Aortic smooth muscle cell (primary cell): Measurements from ENCODE around the gene ARPC1B. TPM values are rescaled to one million over a fixed set of nuclear protein-coding genes. Genes with fewer than 3 reads are reported as not detected.

Source experiments
- total RNA-seq: library from RNA; depleted of rRNA; stranded (reverse); fragments of >200 nt; gene quantifications from 2 replicates; pipeline ENCODE4 v1.2.3, GENCODE V29; 2014

Gene ARPC1B
- total RNA-seq: 818 and 938 TPM in 2 replicates

GRCh38 chr7:99374111-99375064 is at the start of gene ARPC1B:
Gene ARPC1B, plus strand, starts transcription at chr7:99374730. Its CDS starts 10,985 bp downstream, at chr7:99385715.

GRCh38 chr7:99325592-99326407 is 48.7 kb upstream of the ARPC1B start, which contains the start of gene ARPC1A:
Gene ARPC1A, plus strand, starts transcription at chr7:99325898. Its CDS starts 7,456 bp downstream, at chr7:99333354.

DNA sequence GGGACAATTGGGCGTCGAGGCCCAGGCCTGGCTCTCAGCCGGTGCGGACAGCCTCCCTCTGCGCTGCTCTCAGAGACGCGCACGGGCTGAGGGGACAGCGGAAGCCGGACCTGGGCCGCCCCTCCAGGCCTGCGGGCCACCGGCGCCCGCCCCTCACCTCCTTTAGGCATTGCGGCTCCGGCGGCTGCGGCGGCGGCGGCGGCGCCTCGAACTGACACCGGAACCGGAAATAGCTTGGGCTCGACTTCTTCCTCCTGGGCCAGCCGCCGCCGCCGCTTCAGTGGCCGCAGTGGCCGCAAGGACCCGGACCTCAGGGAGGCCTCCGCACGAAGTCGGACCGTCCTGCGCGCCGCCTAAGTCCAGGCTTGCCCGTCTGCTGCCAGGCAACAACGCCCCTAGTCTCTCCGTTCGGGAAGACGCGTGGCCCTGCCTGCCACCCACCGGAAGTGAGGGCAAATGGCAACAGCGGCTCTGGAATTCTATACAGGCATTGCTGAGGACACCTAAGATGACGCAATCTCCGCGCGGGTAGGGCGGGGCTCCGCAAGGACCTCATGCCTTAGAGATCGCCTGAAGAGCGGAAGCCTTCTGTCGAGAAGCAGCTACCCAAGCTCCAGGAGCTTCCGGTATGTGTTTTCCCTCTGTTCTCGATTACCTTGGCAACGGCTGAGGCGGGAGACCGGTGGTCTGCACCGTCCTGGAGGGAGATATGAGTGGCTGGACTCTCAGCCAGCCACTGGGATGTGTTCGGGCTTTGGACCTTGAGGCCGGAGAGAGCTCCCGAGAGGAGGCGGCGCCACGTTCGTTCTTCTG is 34.1 kb downstream of the ARPC1B start, which contains the start of the genes BUD31 and PDAP1:
BUD31 (plus strand) TSS at position 591 of the 813 bp plus-strand sequence. CDS start 2,124 bp downstream, outside the sequence.
PDAP1 (minus strand) TSS at position 219 of the 813 bp plus-strand sequence; CDS start at position 170, 49 bp downstream.

DNA sequence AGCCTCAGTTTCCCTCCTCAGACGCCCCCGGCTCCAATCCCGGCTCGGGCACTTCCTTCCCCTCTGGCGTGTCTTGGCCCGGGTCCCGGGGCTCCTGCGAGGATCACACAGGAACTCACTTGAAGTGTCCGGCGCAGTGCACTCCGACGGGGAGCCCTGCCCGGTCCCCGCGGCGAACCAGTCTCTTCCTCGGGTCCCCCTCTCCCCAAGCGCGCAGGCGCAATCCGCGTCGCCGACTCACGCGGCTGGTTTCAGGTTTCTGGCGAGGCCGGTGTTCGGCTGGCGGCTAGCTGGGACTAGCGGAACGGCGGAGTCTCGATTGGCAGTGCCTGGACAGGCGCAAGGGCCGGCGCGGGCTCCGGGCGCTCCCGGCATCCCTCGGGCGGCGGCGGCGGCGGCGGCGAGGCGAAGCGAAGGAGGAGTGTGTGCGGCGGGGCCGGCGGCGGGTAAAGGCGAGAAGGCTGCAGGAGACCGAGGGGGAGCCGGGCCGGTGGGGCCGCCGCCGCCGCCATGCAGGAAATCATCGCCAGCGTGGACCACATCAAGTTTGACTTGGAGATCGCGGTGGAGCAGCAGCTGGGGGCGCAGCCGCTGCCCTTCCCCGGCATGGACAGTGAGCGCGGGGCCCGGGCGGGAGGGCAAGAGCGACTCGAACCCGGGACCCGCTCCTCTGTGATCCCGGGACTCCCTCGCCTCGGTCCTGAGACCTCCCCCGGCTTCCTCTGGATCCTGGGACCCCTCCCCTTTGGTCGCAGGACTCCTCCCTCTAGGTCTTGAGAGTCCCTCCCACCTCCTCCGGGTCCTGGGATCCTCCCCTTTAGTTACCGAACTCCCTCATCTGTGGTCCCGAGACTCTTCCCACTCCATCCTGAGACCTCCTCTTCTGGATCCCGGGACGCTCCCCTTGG is 64.3 kb downstream of the ARPC1B start, which contains the start of the genes CPSF4 and PTCD1:
CPSF4 (plus strand) TSS at position 371 of the 908 bp plus-strand sequence; CDS start at position 511, 140 bp downstream.
PTCD1 (minus strand) TSS at position 226 of the 908 bp plus-strand sequence. CDS start 3,556 bp downstream, outside the sequence.

Other genes starting within 250 kb of the ARPC1B start
- gene SMURF1, start 230.6 kb upstream of the ARPC1B start, total RNA-seq: 20.9 and 21.6 TPM in 2 replicates
- gene KPNA7, start 166.6 kb upstream of the ARPC1B start, total RNA-seq: not detected in 2 replicates
- gene MYH16, start 101.9 kb upstream of the ARPC1B start, total RNA-seq: not detected in 2 replicates
- 241 and 242 TPM in 2 replicates for gene ARPC1A, start 48.8 kb upstream of the ARPC1B start, total RNA-seq
- 45.3 and 47.7 TPM in 2 replicates for gene PDAP1, start 33.9 kb downstream of the ARPC1B start, total RNA-seq
- gene BUD31, start 34.2 kb downstream of the ARPC1B start, total RNA-seq: 153 and 167 TPM in 2 replicates
- gene PTCD1, start 64.1 kb downstream of the ARPC1B start, total RNA-seq: 5.0 and 6.7 TPM in 2 replicates
- 17.2 and 18.4 TPM in 2 replicates for gene CPSF4, start 64.2 kb downstream of the ARPC1B start, total RNA-seq
- gene ATP5MF, start 91.4 kb downstream of the ARPC1B start, total RNA-seq: 310 and 525 TPM in 2 replicates
- gene ZNF789, start 98.2 kb downstream of the ARPC1B start, total RNA-seq: 5.3 and 7.2 TPM in 2 replicates
- 26.2 TPM in 2 replicates for gene ZNF394, start 125.6 kb downstream of the ARPC1B start, total RNA-seq
- gene ZKSCAN5, start 129.9 kb downstream of the ARPC1B start, total RNA-seq: 11.6 and 11.8 TPM in 2 replicates
- 4.8 and 5.2 TPM in 2 replicates for gene FAM200A, start 177.4 kb downstream of the ARPC1B start, total RNA-seq
- gene ZNF655, start 183.9 kb downstream of the ARPC1B start, total RNA-seq: 44.4 and 51.4 TPM in 2 replicates
- 0.62 and 2.4 TPM in 2 replicates for gene TMEM225B, start 223.5 kb downstream of the ARPC1B start, total RNA-seq
- gene ZSCAN25, start 242.2 kb downstream of the ARPC1B start, total RNA-seq: 8.8 and 10.3 TPM in 2 replicates